PC-3 (cell line): Measurements from ENCODE around the gene GJD3.

Experiments used
- EZH2 ChIP-seq: fragments of 300-600 bp; sonication (generic); IDR thresholded peaks from one replicate; pipeline ENCODE4 v1.6.1; 2017; ENCODE audit warnings: antibody characterized with exemption, mild to moderate bottlenecking, low read length; ENCODE audit not compliant: unreplicated experiment
- EZH2phosphoT487 ChIP-seq: fragments of 300-600 bp; sonication (generic); IDR thresholded peaks from 2 replicates; pipeline ENCODE4 v1.6.1; 2018; ENCODE audit warnings: mild to moderate bottlenecking, antibody characterized with exemption, low read length, borderline replicate concordance
- TF ChIP-seq, protein P1 (sequence below): fragments of 300-600 bp; sonication (generic); conservative IDR thresholded peaks from 2 replicates; pipeline ENCODE4 v1.5.1; 2017; ENCODE audit warnings: antibody characterized with exemption, low read depth, mild to moderate bottlenecking, low read length

DNA sequence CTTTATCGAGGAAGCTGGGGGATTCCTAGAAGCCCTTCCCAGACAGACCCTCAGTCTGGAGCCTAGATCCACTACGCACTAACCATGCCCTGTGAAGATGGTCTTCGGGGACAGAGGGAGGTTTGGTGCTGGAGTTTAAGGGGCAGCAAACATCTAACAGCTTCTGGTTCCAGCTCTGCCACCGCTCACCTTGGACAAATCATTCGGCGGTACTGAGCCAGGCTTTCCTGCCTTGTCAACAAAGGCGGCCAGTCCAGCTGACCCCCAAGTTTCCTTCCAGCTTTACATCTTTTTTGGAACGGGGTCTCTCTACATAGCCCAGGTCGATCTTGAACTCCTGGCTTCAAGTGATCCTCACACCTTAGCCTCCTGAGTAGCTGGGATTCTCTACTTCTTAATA lies 369 bp upstream of the GJD3 start:
- TF ChIP-seq, protein P1, sequence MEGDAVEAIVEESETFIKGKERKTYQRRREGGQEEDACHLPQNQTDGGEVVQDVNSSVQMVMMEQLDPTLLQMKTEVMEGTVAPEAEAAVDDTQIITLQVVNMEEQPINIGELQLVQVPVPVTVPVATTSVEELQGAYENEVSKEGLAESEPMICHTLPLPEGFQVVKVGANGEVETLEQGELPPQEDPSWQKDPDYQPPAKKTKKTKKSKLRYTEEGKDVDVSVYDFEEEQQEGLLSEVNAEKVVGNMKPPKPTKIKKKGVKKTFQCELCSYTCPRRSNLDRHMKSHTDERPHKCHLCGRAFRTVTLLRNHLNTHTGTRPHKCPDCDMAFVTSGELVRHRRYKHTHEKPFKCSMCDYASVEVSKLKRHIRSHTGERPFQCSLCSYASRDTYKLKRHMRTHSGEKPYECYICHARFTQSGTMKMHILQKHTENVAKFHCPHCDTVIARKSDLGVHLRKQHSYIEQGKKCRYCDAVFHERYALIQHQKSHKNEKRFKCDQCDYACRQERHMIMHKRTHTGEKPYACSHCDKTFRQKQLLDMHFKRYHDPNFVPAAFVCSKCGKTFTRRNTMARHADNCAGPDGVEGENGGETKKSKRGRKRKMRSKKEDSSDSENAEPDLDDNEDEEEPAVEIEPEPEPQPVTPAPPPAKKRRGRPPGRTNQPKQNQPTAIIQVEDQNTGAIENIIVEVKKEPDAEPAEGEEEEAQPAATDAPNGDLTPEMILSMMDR: no peak
- no peak for TF ChIP-seq EZH2
- TF ChIP-seq EZH2phosphoT487: no peak
